Left ventricle myocardium inferior (tissue), 1 donor: ENCODE data around the gene CD2AP. TPM values are rescaled to one million over a fixed set of nuclear protein-coding genes. Genes with fewer than 3 reads are reported as not detected.

ENCODE experiments used
- DNase-seq: peaks from one replicate; pipeline ENCODE4 v3.0.0-alpha.2; 2020
- H3K27ac ChIP-seq: fragments of 200-600 bp; replicated peaks from 2 replicates; pipeline ENCODE4 v1.8.0; 2021
- H3K27me3 ChIP-seq: fragments of 200-600 bp; 2 replicates; pipeline ENCODE4 v1.8.0; 2021; ENCODE audit warnings: low read depth
- H3K36me3 ChIP-seq: fragments of 200-600 bp; 2 replicates; pipeline ENCODE4 v1.8.0; 2021
- H3K4me1 ChIP-seq: fragments of 200-600 bp; 2 replicates; pipeline ENCODE4 v1.8.0; 2021
- H3K4me3 ChIP-seq: fragments of 200-600 bp; 2 replicates; pipeline ENCODE4 v1.8.0; 2021; ENCODE audit warnings: mild to moderate bottlenecking, moderate library complexity
- H3K9me3 ChIP-seq: fragments of 200-600 bp; replicated peaks from 2 replicates; pipeline ENCODE4 v1.8.0; 2021
- CTCF ChIP-seq: fragments of 200-600 bp; IDR thresholded peaks from 2 replicates; pipeline ENCODE4 v1.8.0; 2021; ENCODE audit warnings: antibody characterized with exemption, mild to moderate bottlenecking, borderline replicate concordance
- intact Hi-C: fragments of 100-400 bp; cut with micrococcal nuclease; formaldehyde crosslinking; loops from one replicate; pipeline ENCODE4 v1.11.0; 2022
- total RNA-seq: library from RNA; stranded (reverse); fragmentation: NEBNext Ultra II Directional; extraction: Animal tissue kit (Norgen Biotek cat#: 25700); gene quantifications from one replicate; pipeline ENCODE4 v1.2.1, GENCODE V29; 2021
- donor health status: DM: no; HTN: yes; CAD: no; lungs with severe emphysema.

The CD2AP gene
- total RNA-seq, 1 donor from 2014 or later, result 9.9 TPM

GRCh38 chr6:47524136-47524845, 46.7 kb downstream of the CD2AP start:
- Histone ChIP-seq H3K4me1 (peaks cover 39% of the 10 kb centered on the region), H3K4me3 (no peak overlapping the region), H3K27me3 (no peaks in the 10 kb centered on the region), H3K27ac (no peak overlapping the region), H3K36me3 (no peaks in the 10 kb centered on the region), H3K9me3 (no peaks in the 10 kb centered on the region)
- intact Hi-C loops, result no loop called here
- no peak for DNase-seq
- no peak for TF ChIP-seq CTCF

GRCh38 chr6:47525330-47526057, 47.9 kb downstream of the CD2AP start:
- TF ChIP-seq CTCF, result no peak
- peaks cover 42% of the 10 kb centered on the region for H3K4me1 ChIP-seq
- intact Hi-C loops, result no loop called here
- H3K4me3 ChIP-seq, result no peak overlapping the region
- H3K9me3 ChIP-seq, result no peaks in the 10 kb centered on the region
- H3K36me3 ChIP-seq, result no peaks in the 10 kb centered on the region
- no peak for DNase-seq
- no peak overlapping the region for H3K27ac ChIP-seq
- no peaks in the 10 kb centered on the region for H3K27me3 ChIP-seq

- intact Hi-C loops, result no loop called here
- Histone ChIP-seq H3K4me3 (no peak overlapping the region), H3K27me3 (no peaks in the 10 kb centered on the region), H3K36me3 (no peaks in the 10 kb centered on the region), H3K9me3 (no peaks in the 10 kb centered on the region), H3K4me1 (peaks cover 37% of the 10 kb centered on the region), H3K27ac (no peak overlapping the region)
- TF ChIP-seq CTCF, result no peak
- no peak for DNase-seq
These were observed 49.7 kb downstream of the CD2AP start for GRCh38 chr6:47527274-47527673.

GRCh38 chr6:47529734-47530133, 52.1 kb downstream of the CD2AP start:
- H3K4me1 ChIP-seq, result peaks cover 23% of the 10 kb centered on the region
- intact Hi-C loops, result no loop called here
- H3K9me3 ChIP-seq, result no peaks in the 10 kb centered on the region
- H3K27me3 ChIP-seq, result no peaks in the 10 kb centered on the region
- DNase-seq, result no peak
- no peak for TF ChIP-seq CTCF
- no peak overlapping the region for H3K27ac ChIP-seq
- H3K36me3 ChIP-seq, result peaks cover 9% of the 10 kb centered on the region
- H3K4me3 ChIP-seq, result no peak overlapping the region

- intact Hi-C loops, result no loop called here
- peaks cover 29% of the 10 kb centered on the region for H3K4me1 ChIP-seq
These were observed 55.5 kb downstream of the CD2AP start for GRCh38 chr6:47532981-47533585.

More at GRCh38 chr6:47532981-47533585, 55.5 kb downstream of the CD2AP start:
- no peak overlapping the region for H3K27ac ChIP-seq
- H3K27me3 ChIP-seq, result no peaks in the 10 kb centered on the region
- no peaks in the 10 kb centered on the region for H3K9me3 ChIP-seq
- DNase-seq, result no peak
- no peak overlapping the region for H3K4me3 ChIP-seq
- peaks cover 13% of the 10 kb centered on the region for H3K36me3 ChIP-seq
- TF ChIP-seq CTCF, result no peak
